Calu3 (cell line): ENCODE measurements around the gene ENPP3. TPM values are rescaled to one million over a fixed set of nuclear protein-coding genes. Genes with fewer than 3 reads are reported as not detected.

ENCODE experiments used
- BruUV-seq: library from RNA; stranded (reverse); fragments of 400-500 nt; replicated peaks from 2 replicates; lab custom pipeline; 2021; lab: Mats Ljungman, UMichigan
- CTCF ChIA-PET: fragments of 300-600 bp; sonication (Branson Sonifier 250); formaldehyde crosslinking; loops from one replicate; lab custom pipeline; 2022; ENCODE audit warnings: antibody characterized with exemption; lab: Charles Lee
- DNase-seq: peaks from one replicate; pipeline ENCODE4 v3.0.0; 2022
- H3K27ac Mint-ChIP-seq: one replicate; pipeline ENCODE4 v1.8.0; 2022; ENCODE audit warnings: mixed read lengths; ENCODE audit not compliant: unreplicated experiment
- H3K27me3 Mint-ChIP-seq: one replicate; pipeline ENCODE4 v1.8.0; 2022; ENCODE audit warnings: mixed read lengths; ENCODE audit not compliant: unreplicated experiment
- H3K36me3 Mint-ChIP-seq: one replicate; pipeline ENCODE4 v1.8.0; 2022; ENCODE audit warnings: mild to moderate bottlenecking, moderate library complexity, mixed read lengths; ENCODE audit not compliant: insufficient read depth, unreplicated experiment
- H3K4me1 Mint-ChIP-seq: one replicate; pipeline ENCODE4 v1.8.0; 2022; ENCODE audit warnings: mild to moderate bottlenecking, low read depth, mixed read lengths; ENCODE audit not compliant: unreplicated experiment
- H3K4me3 Mint-ChIP-seq: one replicate; pipeline ENCODE4 v1.8.0; 2022; ENCODE audit warnings: mild to moderate bottlenecking, low read depth, moderate library complexity, mixed read lengths; ENCODE audit not compliant: unreplicated experiment
- H3K9me3 Mint-ChIP-seq: one replicate; pipeline ENCODE4 v1.8.0; 2022; ENCODE audit warnings: low read depth, mixed read lengths; ENCODE audit not compliant: unreplicated experiment
- CTCF ChIP-seq: fragments of 200-600 bp; IDR thresholded peaks from one replicate; pipeline ENCODE4 v1.8.0; 2022; ENCODE audit warnings: antibody characterized with exemption; ENCODE audit not compliant: unreplicated experiment
- intact Hi-C: fragments of 100-400 bp; cut with micrococcal nuclease; formaldehyde crosslinking; loops from one replicate; pipeline ENCODE4 v1.10.0; 2022; ENCODE audit not compliant: unreplicated experiment
- total RNA-seq: library from RNA; stranded (reverse); gene quantifications from 2 replicates; pipeline ENCODE4 v1.2.3, GENCODE V29; 2022

ENPP3 gene
- total RNA-seq, 1 experiment from 2014 or later = not detected

GRCh38 chr6:131629651-131630050 is 7.5 kb upstream of the ENPP3 start:
- intact Hi-C loops = no loop called here
- H3K27ac Mint-ChIP-seq = no peak overlapping the region
- H3K9me3 Mint-ChIP-seq = no peaks in the 10 kb centered on the region
- H3K4me1 Mint-ChIP-seq = peaks cover 9% of the 10 kb centered on the region
- TF ChIP-seq CTCF = no peak
- BruUV-seq = no TSS peak
- H3K27me3 Mint-ChIP-seq = peaks cover 14% of the 10 kb centered on the region
- no peak for DNase-seq
- peaks cover 21% of the 10 kb centered on the region for H3K36me3 Mint-ChIP-seq
- CTCF ChIA-PET = interaction anchor here (1.0 kb wide), 1 partner anchor 110 kb away, joined by 4 read pairs; no protein-coding TSS in a partner anchor
- H3K4me3 Mint-ChIP-seq = no peak overlapping the region

GRCh38 chr6:131631625-131632289 is 5.3 kb upstream of the ENPP3 start:
- H3K27me3 Mint-ChIP-seq = peaks cover 14% of the 10 kb centered on the region
- no peak overlapping the region for H3K4me3 Mint-ChIP-seq
- H3K4me1 Mint-ChIP-seq = peaks cover 9% of the 10 kb centered on the region
- no TSS peak for BruUV-seq
- intact Hi-C loops = no loop called here
- CTCF ChIA-PET = no interaction called here
- DNase-seq = no peak
- H3K9me3 Mint-ChIP-seq = no peaks in the 10 kb centered on the region
- H3K36me3 Mint-ChIP-seq = peaks cover 16% of the 10 kb centered on the region
- TF ChIP-seq CTCF = no peak
- H3K27ac Mint-ChIP-seq = no peak overlapping the region

GRCh38 chr6:131635384-131636340 is 1.4 kb upstream of the ENPP3 start:
- Mint-ChIP-seq H3K36me3 (no peaks in the 10 kb centered on the region), H3K9me3 (no peaks in the 10 kb centered on the region), H3K27me3 (peaks cover 14% of the 10 kb centered on the region), H3K27ac (no peak overlapping the region), H3K4me3 (no peak overlapping the region), H3K4me1 (peaks cover 9% of the 10 kb centered on the region)
- intact Hi-C loops = no loop called here
- CTCF ChIA-PET = interaction anchor here (0.5 kb wide), 1 partner anchor 13 kb away, joined by 3 read pairs; no protein-coding TSS in a partner anchor
- no peak for DNase-seq
- no TSS peak for BruUV-seq
- no peak for TF ChIP-seq CTCF

- TF ChIP-seq CTCF = no peak
- no peak for DNase-seq
- BruUV-seq = no TSS peak
- H3K27ac Mint-ChIP-seq = no peak overlapping the region
- no peaks in the 10 kb centered on the region for H3K36me3 Mint-ChIP-seq
- H3K4me3 Mint-ChIP-seq = no peak overlapping the region
- CTCF ChIA-PET = interaction anchor here (0.7 kb wide), 1 partner anchor 15 kb away, joined by 3 read pairs; no protein-coding TSS in a partner anchor
- intact Hi-C loops = no loop called here
- H3K27me3 Mint-ChIP-seq = no peaks in the 10 kb centered on the region
- H3K4me1 Mint-ChIP-seq = no peaks in the 10 kb centered on the region
- H3K9me3 Mint-ChIP-seq = no peaks in the 10 kb centered on the region
Observed at GRCh38 chr6:131638013-131638412, 911 bp downstream of the ENPP3 start.
